Head of caudate nucleus (tissue), 42 donors: Measurements from ENCODE around the gene PSMB4.
"Not testable (repeated sequence)": the region's sequence is repeated elsewhere in the genome, so short reads cannot be mapped to it uniquely, and the experiment has no call there.

Experiments used
- DNase-seq, 42 donors: peaks; one replicate each; pipeline versions ENCODE4 v3.0.0 to v3.0.0-alpha.2; 2020 to 2021; ENCODE audit warnings: mixed read lengths in 7 of 42
- intact Hi-C: fragments of 100-400 bp; cut with DNase I; formaldehyde crosslinking; loops from one replicate; pipeline ENCODE4 v1.15.0; 2022

Gene PSMB4

GRCh38 chr1:151425103-151425502 lies 25.7 kb downstream of the PSMB4 start:
- no peak for DNase-seq

GRCh38 chr1:151428068-151428467 lies 28.7 kb downstream of the PSMB4 start:
- intact Hi-C loops: no loop called here
- no peak for DNase-seq

More at GRCh38 chr1:151425103-151425502, 25.7 kb downstream of the PSMB4 start:
- intact Hi-C loops: no loop called here

GRCh38 chr1:151433827-151434226 lies 34.5 kb downstream of the PSMB4 start:
- DNase-seq, intact Hi-C loops: not testable (repeated sequence)

GRCh38 chr1:151435174-151435573 lies 35.8 kb downstream of the PSMB4 start:
- DNase-seq: no peak
- intact Hi-C loops: no loop called here

- intact Hi-C loops: no loop called here
- no peak for DNase-seq
These were observed 37.6 kb downstream of the PSMB4 start for GRCh38 chr1:151436985-151437384.

- intact Hi-C loops, DNase-seq: not testable (repeated sequence)
These were observed 38.0 kb downstream of the PSMB4 start for GRCh38 chr1:151437396-151437795.

- intact Hi-C loops: no loop called here
- DNase-seq: peak in 32 of 42 donors; percentile 10 to 86 (median 54)
These were observed 44.7 kb downstream of the PSMB4 start for GRCh38 chr1:151443846-151444782.

- no peak for DNase-seq
- intact Hi-C loops: no loop called here
These were observed 45.4 kb downstream of the PSMB4 start for GRCh38 chr1:151444783-151445177.

- intact Hi-C loops: no loop called here
These were observed 48.3 kb downstream of the PSMB4 start for GRCh38 chr1:151447696-151448095.

More at GRCh38 chr1:151447696-151448095, 48.3 kb downstream of the PSMB4 start:
- DNase-seq: no peak
